GM18861 (cell line): ENCODE results near the gene SRPRA.
A peak's percentile ranks its signal among the peaks of the same experiment; 100 is the strongest.
"Not testable (repeated sequence)": the region's sequence is repeated elsewhere in the genome, so short reads cannot be mapped to it uniquely, and the experiment has no call there.

Source experiments
- ATAC-seq: cut with Tn5 transposase; IDR thresholded peaks from one replicate; pipeline ENCODE4 v1.9.1; 2021; ENCODE audit not compliant: unreplicated experiment

SRPRA gene

GRCh38 chr11:126284829-126285228 lies 16.1 kb upstream of the SRPRA start:
- peak; percentile 77 for ATAC-seq

- ATAC-seq, result peak; percentile 41
Measured at GRCh38 chr11:126282736-126283591, 14.3 kb upstream of the SRPRA start, which contains the start of gene TIRAP. TSS of gene TIRAP (plus strand) at chr11:126283093. CDS start at chr11:126290895, 7,802 bp downstream.

GRCh38 chr11:126282361-126282735 lies 13.7 kb upstream of the SRPRA start:
- no peak for ATAC-seq

- no peak for ATAC-seq
Measured at GRCh38 chr11:126281666-126282175, 13.0 kb upstream of the SRPRA start.

GRCh38 chr11:126281245-126281644 lies 12.6 kb upstream of the SRPRA start:
- ATAC-seq, result no peak

GRCh38 chr11:126280595-126280994 lies 11.9 kb upstream of the SRPRA start:
- no peak for ATAC-seq

GRCh38 chr11:126279191-126279590 lies 10.5 kb upstream of the SRPRA start:
- no peak for ATAC-seq

- no peak for ATAC-seq
Measured at GRCh38 chr11:126277780-126278179, 9.1 kb upstream of the SRPRA start.

- ATAC-seq, result no peak
Measured at GRCh38 chr11:126277322-126277721, 8.6 kb upstream of the SRPRA start.

GRCh38 chr11:126268361-126268707 lies 361 bp downstream of the SRPRA start:
- ATAC-seq, result no peak

- no peak for ATAC-seq
Measured at GRCh38 chr11:126267650-126268049, 1.0 kb downstream of the SRPRA start.

- ATAC-seq, result no peak
Measured at GRCh38 chr11:126265811-126266210, 2.9 kb downstream of the SRPRA start.

GRCh38 chr11:126263489-126263888 lies 5.2 kb downstream of the SRPRA start:
- no peak for ATAC-seq

- ATAC-seq, result no peak
Measured at GRCh38 chr11:126262216-126262615, 6.5 kb downstream of the SRPRA start.

GRCh38 chr11:126257764-126258163 lies 10.9 kb downstream of the SRPRA start:
- ATAC-seq, result no peak

- ATAC-seq, result no peak
Measured at GRCh38 chr11:126257144-126257543, 11.6 kb downstream of the SRPRA start.

GRCh38 chr11:126256216-126256615 lies 12.5 kb downstream of the SRPRA start:
- no peak for ATAC-seq

- ATAC-seq, result not testable (repeated sequence)
Measured at GRCh38 chr11:126255507-126255906, 13.2 kb downstream of the SRPRA start.

- no peak for ATAC-seq
Measured at GRCh38 chr11:126254819-126255218, 13.9 kb downstream of the SRPRA start.

- no peak for ATAC-seq
Measured at GRCh38 chr11:126253265-126253664, 15.4 kb downstream of the SRPRA start.

GRCh38 chr11:126246636-126247035 lies 22.1 kb downstream of the SRPRA start:
- ATAC-seq, result no peak

GRCh38 chr11:126233391-126233790 lies 35.3 kb downstream of the SRPRA start:
- no peak for ATAC-seq

GRCh38 chr11:126232683-126233082 lies 36.0 kb downstream of the SRPRA start:
- no peak for ATAC-seq
